Measurements from ENCODE around the gene SPNS3. TPM values are rescaled to one million over a fixed set of nuclear protein-coding genes. Genes with fewer than 3 reads are reported as not detected.

Gene SPNS3
- total and polyA plus RNA-seq, 4 donors = 0.40 to 1.6 (median 0.52) TPM

GRCh38 chr17:4500191-4500571, 66.4 kb downstream of the SPNS3 start:
- Histone ChIP-seq H3K27ac (ENCODE audit: low read depth in 1 of 2, low read length in 1 of 2) (peak overlapping the region in 1 of 2 donors; percentile 27), H3K27me3 (ENCODE audit: control insufficient read depth in 3 of 3, insufficient read depth in 3 of 3, low read length in 2 of 3) (peaks cover 0 to 23% (median 14%) of the 10 kb centered on the region in 3 donors), H3K9ac (ENCODE audit: insufficient read depth in 1 of 2, low read length in 2 of 2) (peak overlapping the region in 1 of 2 donors; percentile 19), H3K4me3 (peak overlapping the region; percentile 66), H3K4me1 (ENCODE audit: control insufficient read depth in 5 of 5, insufficient read depth in 5 of 5, low read length in 5 of 5) (peaks cover 0 to 24% (median 12%) of the 10 kb centered on the region in 5 donors), H3K36me3 (ENCODE audit: control insufficient read depth in 4 of 4, insufficient read depth in 4 of 4, low read length in 4 of 4) (no peaks in the 10 kb centered on the region), H3K9me3 (ENCODE audit: control insufficient read depth in 4 of 4, insufficient read depth in 3 of 4, low read length in 3 of 4) (no peaks in the 10 kb centered on the region)
- TF ChIP-seq CTCF (IDR thresholded peaks at IDR 0.05; ENCODE audit: control extremely low read depth, extremely low read depth) = no peak
- 2 to 13% methylated on average over 7 of the region's 7 CpGs for WGBS, 2 donors
- DNase-seq (no peak), ATAC-seq (ENCODE audit: insufficient read depth, low FRiP score) (no peak)

- peak in 2 of 3 donors; percentile 42 to 54 for DNase-seq
- Histone ChIP-seq H3K9ac (ENCODE audit: insufficient read depth in 1 of 2, low read length in 2 of 2) (no peak overlapping the region), H3K27ac (ENCODE audit: low read depth in 1 of 2, low read length in 1 of 2) (peak overlapping the region in 1 of 2 donors; percentile 64)
Observed at GRCh38 chr17:4501295-4501949, 67.7 kb downstream of the SPNS3 start.

GRCh38 chr17:4502466-4503154, 68.9 kb downstream of the SPNS3 start:
- no peak for TF ChIP-seq CTCF (IDR thresholded peaks at IDR 0.05; ENCODE audit: control extremely low read depth, extremely low read depth)
- 56 to 73% methylated on average over 18 of the region's 18 CpGs for WGBS, 2 donors

More at GRCh38 chr17:4501295-4501949, 67.7 kb downstream of the SPNS3 start:
- no peak for ATAC-seq (ENCODE audit: insufficient read depth, low FRiP score)
- WGBS, 2 donors = 3 to 14% methylated on average over 3 of the region's 3 CpGs
- peaks cover 0 to 21% (median 14%) of the 10 kb centered on the region in 3 donors for H3K27me3 ChIP-seq (ENCODE audit: control insufficient read depth in 3 of 3, insufficient read depth in 3 of 3, low read length in 2 of 3)
- no peaks in the 10 kb centered on the region for H3K36me3 ChIP-seq (ENCODE audit: control insufficient read depth in 4 of 4, insufficient read depth in 4 of 4, low read length in 4 of 4)
- H3K4me1 ChIP-seq (ENCODE audit: control insufficient read depth in 5 of 5, insufficient read depth in 5 of 5, low read length in 5 of 5) = peaks cover 0 to 36% (median 16%) of the 10 kb centered on the region in 5 donors
- no peak for TF ChIP-seq CTCF (IDR thresholded peaks at IDR 0.05; ENCODE audit: control extremely low read depth, extremely low read depth)
- H3K4me3 ChIP-seq = no peak overlapping the region
- H3K9me3 ChIP-seq (ENCODE audit: control insufficient read depth in 4 of 4, insufficient read depth in 3 of 4, low read length in 3 of 4) = no peaks in the 10 kb centered on the region

More at GRCh38 chr17:4502466-4503154, 68.9 kb downstream of the SPNS3 start:
- H3K4me3 ChIP-seq = no peak overlapping the region
- peaks cover 0 to 21% (median 14%) of the 10 kb centered on the region in 3 donors for H3K27me3 ChIP-seq (ENCODE audit: control insufficient read depth in 3 of 3, insufficient read depth in 3 of 3, low read length in 2 of 3)
- no peaks in the 10 kb centered on the region for H3K9me3 ChIP-seq (ENCODE audit: control insufficient read depth in 4 of 4, insufficient read depth in 3 of 4, low read length in 3 of 4)
- no peak for ATAC-seq (ENCODE audit: insufficient read depth, low FRiP score)
- peak overlapping the region in 1 of 2 donors; percentile 11 for H3K27ac ChIP-seq (ENCODE audit: low read depth in 1 of 2, low read length in 1 of 2)
- H3K4me1 ChIP-seq (ENCODE audit: control insufficient read depth in 5 of 5, insufficient read depth in 5 of 5, low read length in 5 of 5) = peaks cover 0 to 45% (median 20%) of the 10 kb centered on the region in 5 donors
- no peaks in the 10 kb centered on the region for H3K36me3 ChIP-seq (ENCODE audit: control insufficient read depth in 4 of 4, insufficient read depth in 4 of 4, low read length in 4 of 4)
- no peak overlapping the region for H3K9ac ChIP-seq (ENCODE audit: insufficient read depth in 1 of 2, low read length in 2 of 2)
- no peak for DNase-seq
